HG03196 (cell line): ENCODE data around the gene GCAT.
"Not testable (repeated sequence)": the region's sequence is repeated elsewhere in the genome, so short reads cannot be mapped to it uniquely, and the experiment has no call there.

Experiments used
- ATAC-seq: cut with Tn5 transposase; IDR thresholded peaks from one replicate; pipeline ENCODE4 v1.9.1; 2021; ENCODE audit not compliant: unreplicated experiment

The GCAT gene

GRCh38 chr22:37782340-37783168 lies 25.2 kb upstream of the GCAT start:
- no peak for ATAC-seq

GRCh38 chr22:37784829-37785495 lies 22.8 kb upstream of the GCAT start:
- ATAC-seq = no peak

- ATAC-seq = no peak
Measured at GRCh38 chr22:37790234-37790633, 17.5 kb upstream of the GCAT start.

- no peak for ATAC-seq
Measured at GRCh38 chr22:37792494-37792893, 15.2 kb upstream of the GCAT start.

GRCh38 chr22:37794376-37794775 lies 13.4 kb upstream of the GCAT start:
- no peak for ATAC-seq

- no peak for ATAC-seq
Measured at GRCh38 chr22:37796079-37796478, 11.7 kb upstream of the GCAT start.

- not testable (repeated sequence) for ATAC-seq
Measured at GRCh38 chr22:37797259-37797658, 10.5 kb upstream of the GCAT start.

GRCh38 chr22:37797874-37798500 lies 9.7 kb upstream of the GCAT start:
- ATAC-seq = no peak

GRCh38 chr22:37799979-37800378 lies 7.8 kb upstream of the GCAT start:
- not testable (repeated sequence) for ATAC-seq

- ATAC-seq = no peak
Measured at GRCh38 chr22:37801946-37802309, 5.8 kb upstream of the GCAT start.

GRCh38 chr22:37802310-37803194 lies 5.2 kb upstream of the GCAT start:
- no peak for ATAC-seq

- ATAC-seq = no peak
Measured at GRCh38 chr22:37803195-37803638, 4.5 kb upstream of the GCAT start.

- no peak for ATAC-seq
Measured at GRCh38 chr22:37803639-37804351, 3.9 kb upstream of the GCAT start.

GRCh38 chr22:37804352-37804880 lies 3.3 kb upstream of the GCAT start:
- no peak for ATAC-seq

- no peak for ATAC-seq
Measured at GRCh38 chr22:37804881-37805809, 2.6 kb upstream of the GCAT start.

GRCh38 chr22:37805810-37806277 lies 1.9 kb upstream of the GCAT start:
- no peak for ATAC-seq

GRCh38 chr22:37806409-37807333 lies 1.1 kb upstream of the GCAT start:
- ATAC-seq = no peak

- ATAC-seq = no peak
Measured at GRCh38 chr22:37808294-37808657, 542 bp downstream of the GCAT start.
